SHP77 (cell line): ENCODE results near the gene FKBP4.
A peak's percentile ranks its signal among the peaks of the same experiment; 100 is the strongest.

ENCODE experiments used
- DNase-seq, 2 experiments: peaks; one replicate each; lab custom pipeline; 2025; lab: John Stamatoyannopoulos, UW

FKBP4 gene

GRCh38 chr12:2853626-2854025 lies 58.9 kb downstream of the FKBP4 start:
- DNase-seq = peak in 1 of 2 experiments; percentile 30
